ENCODE data around the gene IQCM.

DNA sequence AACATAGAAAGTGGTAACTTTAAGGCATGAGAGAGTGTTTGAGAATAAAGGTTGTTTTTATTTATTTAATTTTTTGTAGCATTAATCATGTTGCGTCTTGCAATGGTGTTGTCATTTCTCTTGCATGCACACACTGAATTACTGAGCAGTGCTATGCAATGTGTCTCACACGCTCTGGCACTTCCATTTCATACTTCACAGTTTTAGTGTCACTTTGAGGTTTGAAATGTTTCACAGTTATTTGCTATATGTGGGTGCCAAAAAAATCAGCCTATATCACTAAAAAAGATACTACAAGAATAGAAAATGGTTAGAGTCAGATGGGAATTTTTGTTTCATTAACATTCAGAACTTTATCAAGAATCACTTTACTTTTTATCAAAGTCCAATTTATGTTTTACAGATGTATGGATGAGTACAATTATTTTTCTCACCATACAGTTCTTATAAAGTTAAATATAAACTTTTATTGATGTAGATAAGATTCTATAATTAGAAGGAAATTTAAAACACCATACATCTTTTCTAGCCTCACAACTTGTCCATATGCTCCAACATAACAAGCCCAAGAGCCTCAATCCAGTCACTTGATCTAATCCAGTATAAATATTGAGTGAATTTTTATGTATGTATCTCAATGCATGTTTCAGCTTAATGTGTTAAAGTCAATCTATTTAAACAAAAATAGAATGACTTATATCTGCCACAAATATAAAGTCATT, 114.0 kb downstream of the IQCM start:
- TF ChIP-seq TAF1 (IDR thresholded peaks at IDR 0.05; ENCODE audit: borderline replicate concordance, low read depth, low read length) (no peak), POLR2A (IDR thresholded peaks at IDR 0.05; ENCODE audit: low read depth, low read length) (no peak), POLR2AphosphoS5 (IDR thresholded peaks at IDR 0.05; ENCODE audit: low read depth, low read length) (no peak)
